ENCODE measurements around the gene SUMO2. TPM values are rescaled to one million over a fixed set of nuclear protein-coding genes. Genes with fewer than 3 reads are reported as not detected.

SUMO2 gene
- total RNA-seq (10 to 100 TPM; 10.7 to 88.1 (median 53.6) TPM), polyA plus RNA-seq (100 to 1,000 TPM in 2 of 3 donors, 10 to 100 TPM in 1; 66.0 to 141 (median 130) TPM)
- long read RNA-seq, donor 1, transcript SUMO2-202 (4 exons, 3,190 nt): major isoform, 92 of 106 reads
- long read RNA-seq, donor 1, partial matches to known transcripts: 10 of 106 reads
- long read RNA-seq, donor 1, other reads (novel, unspliced or antisense): 0 of 106 reads
- long read RNA-seq, donor 2, transcript SUMO2-202 (4 exons, 3,190 nt): major isoform, 145 of 158 reads
- long read RNA-seq, donor 2, partial matches to known transcripts: 10 of 158 reads
- long read RNA-seq, donor 2, other reads (novel, unspliced or antisense): 0 of 158 reads
- long read RNA-seq, donor 3, transcript SUMO2-202 (4 exons, 3,190 nt): major isoform, 116 of 124 reads
- long read RNA-seq, donor 3, partial matches to known transcripts: 5 of 124 reads
- long read RNA-seq, donor 3, other reads (novel, unspliced or antisense): 0 of 124 reads
- long read RNA-seq, donor 4, transcript SUMO2-202 (4 exons, 3,190 nt): major isoform, 21 of 22 reads
- long read RNA-seq, donor 4, partial matches to known transcripts: 0 of 22 reads
- long read RNA-seq, donor 4, other reads (novel, unspliced or antisense): 0 of 22 reads
- long read RNA-seq, donor 5, transcript SUMO2-202 (4 exons, 3,190 nt): major isoform, 213 of 230 reads
- long read RNA-seq, donor 5, partial matches to known transcripts: 15 of 230 reads
- long read RNA-seq, donor 5, other reads (novel, unspliced or antisense): 0 of 230 reads
- long read RNA-seq, donor 6, transcript SUMO2-203 (4 exons, 490 nt): minor isoform, 8 of 309 reads
- long read RNA-seq, donor 6, transcript SUMO2-202 (4 exons, 3,190 nt): major isoform, 283 of 309 reads
- long read RNA-seq, donor 6, partial matches to known transcripts: 15 of 309 reads
- long read RNA-seq, donor 6, other reads (novel, unspliced or antisense): 0 of 309 reads
- long read RNA-seq, donor 7, transcript SUMO2-203 (4 exons, 490 nt): minor isoform, 7 of 248 reads
- long read RNA-seq, donor 7, transcript SUMO2-202 (4 exons, 3,190 nt): major isoform, 228 of 248 reads
- long read RNA-seq, donor 7, partial matches to known transcripts: 13 of 248 reads
- long read RNA-seq, donor 7, other reads (novel, unspliced or antisense): 0 of 248 reads
- long read RNA-seq, donor 8, transcript SUMO2-202 (4 exons, 3,190 nt): major isoform, 192 of 208 reads
- long read RNA-seq, donor 8, partial matches to known transcripts: 13 of 208 reads
- long read RNA-seq, donor 8, other reads (novel, unspliced or antisense): 0 of 208 reads
- long read RNA-seq, donor 9, transcript SUMO2-203 (4 exons, 490 nt): minor isoform, 5 of 214 reads
- long read RNA-seq, donor 9, transcript SUMO2-202 (4 exons, 3,190 nt): major isoform, 182 of 214 reads
- long read RNA-seq, donor 9, partial matches to known transcripts: 20 of 214 reads
- long read RNA-seq, donor 9, other reads (novel, unspliced or antisense): 5 of 214 reads
- long read RNA-seq, donor 10, transcript SUMO2-202 (4 exons, 3,190 nt): major isoform, 88 of 88 reads
- long read RNA-seq, donor 10, partial matches to known transcripts: 0 of 88 reads
- long read RNA-seq, donor 10, other reads (novel, unspliced or antisense): 0 of 88 reads

DNA sequence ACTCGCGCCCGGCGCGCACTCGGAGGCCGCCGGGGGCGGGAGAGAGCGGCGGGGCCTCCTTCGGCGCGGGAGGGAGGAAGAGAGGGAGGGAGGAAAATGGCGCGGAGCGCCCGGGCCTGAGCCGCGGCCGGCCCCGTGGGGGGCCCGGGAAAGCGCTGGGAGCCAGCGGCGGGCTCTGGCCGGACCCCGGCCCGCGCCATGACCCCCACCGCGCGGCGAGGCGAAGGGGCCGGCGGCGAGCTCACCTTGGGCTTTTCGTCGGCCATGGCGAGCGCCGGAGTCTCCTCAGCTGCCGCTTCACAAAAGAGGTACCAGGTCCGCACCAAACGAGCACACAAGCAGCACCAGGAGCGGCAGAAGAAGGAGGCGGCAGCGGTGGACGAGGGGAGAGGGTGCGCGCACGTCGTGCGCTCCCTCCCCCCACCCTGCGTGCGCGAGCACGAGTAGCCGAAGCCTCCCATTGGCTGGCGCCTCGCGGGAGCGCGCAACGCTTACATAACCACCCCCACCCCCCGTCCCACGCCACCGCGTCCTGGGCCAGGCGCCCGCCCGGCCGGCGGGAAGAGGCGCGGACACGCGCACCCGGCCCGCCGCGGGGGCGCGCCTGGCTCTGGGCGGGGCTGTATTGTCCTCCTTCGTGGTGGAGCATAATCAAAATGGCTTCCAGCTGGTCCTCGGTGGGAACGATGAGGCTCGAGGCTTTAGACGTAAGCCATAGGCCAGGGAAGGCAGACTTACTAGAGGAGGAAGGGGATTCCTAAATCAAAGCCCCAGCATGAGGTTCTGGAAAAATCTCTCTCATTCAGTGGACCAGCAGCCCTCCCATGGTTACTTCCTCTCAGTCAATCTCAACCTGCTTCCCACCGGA, at the start of gene SUMO2:
Gene SUMO2 (minus strand): TSS at position 391 of the 868 bp plus-strand sequence. CDS start 125 bp downstream, at position 266.
- H3K4me3 ChIP-seq: peak within 1 kb of the TSS; percentile 89 to 99 (median 97)
- peaks cover 18 to 38% (median 29%) of the 10 kb centered on the region in 4 donors for H3K4me1 ChIP-seq
- peaks cover 9 to 28% (median 23%) of the 10 kb centered on the region in 4 donors for H3K36me3 ChIP-seq
- no peaks in the 10 kb centered on the region for H3K9me3 ChIP-seq
- intact Hi-C loops (cut with DNase I; ENCODE audit: low total_unique reads): no loop called here
- peak; percentile 97 to 98 for DNase-seq
- H3K27ac ChIP-seq: peak within 1 kb of the TSS; percentile 98 to 100 (median 100)
- no peaks in the 10 kb centered on the region for H3K27me3 ChIP-seq
- TF ChIP-seq, protein P1, sequence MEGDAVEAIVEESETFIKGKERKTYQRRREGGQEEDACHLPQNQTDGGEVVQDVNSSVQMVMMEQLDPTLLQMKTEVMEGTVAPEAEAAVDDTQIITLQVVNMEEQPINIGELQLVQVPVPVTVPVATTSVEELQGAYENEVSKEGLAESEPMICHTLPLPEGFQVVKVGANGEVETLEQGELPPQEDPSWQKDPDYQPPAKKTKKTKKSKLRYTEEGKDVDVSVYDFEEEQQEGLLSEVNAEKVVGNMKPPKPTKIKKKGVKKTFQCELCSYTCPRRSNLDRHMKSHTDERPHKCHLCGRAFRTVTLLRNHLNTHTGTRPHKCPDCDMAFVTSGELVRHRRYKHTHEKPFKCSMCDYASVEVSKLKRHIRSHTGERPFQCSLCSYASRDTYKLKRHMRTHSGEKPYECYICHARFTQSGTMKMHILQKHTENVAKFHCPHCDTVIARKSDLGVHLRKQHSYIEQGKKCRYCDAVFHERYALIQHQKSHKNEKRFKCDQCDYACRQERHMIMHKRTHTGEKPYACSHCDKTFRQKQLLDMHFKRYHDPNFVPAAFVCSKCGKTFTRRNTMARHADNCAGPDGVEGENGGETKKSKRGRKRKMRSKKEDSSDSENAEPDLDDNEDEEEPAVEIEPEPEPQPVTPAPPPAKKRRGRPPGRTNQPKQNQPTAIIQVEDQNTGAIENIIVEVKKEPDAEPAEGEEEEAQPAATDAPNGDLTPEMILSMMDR (IDR thresholded peaks at IDR 0.05): peak in 2 of 7 experiments; percentile 20 to 32
- no peak for TF ChIP-seq EP300 (IDR thresholded peaks at IDR 0.05)
- peak; percentile 37 to 75 (median 59) for TF ChIP-seq POLR2AphosphoS5 (IDR thresholded peaks at IDR 0.05)
- peak in 1 of 4 donors; percentile 56 for TF ChIP-seq POLR2A (IDR thresholded peaks at IDR 0.05)
- 1 to 2% (median 2%) methylated on average over 42 to 92 of the region's 92 CpGs for WGBS, 5 donors

DNA sequence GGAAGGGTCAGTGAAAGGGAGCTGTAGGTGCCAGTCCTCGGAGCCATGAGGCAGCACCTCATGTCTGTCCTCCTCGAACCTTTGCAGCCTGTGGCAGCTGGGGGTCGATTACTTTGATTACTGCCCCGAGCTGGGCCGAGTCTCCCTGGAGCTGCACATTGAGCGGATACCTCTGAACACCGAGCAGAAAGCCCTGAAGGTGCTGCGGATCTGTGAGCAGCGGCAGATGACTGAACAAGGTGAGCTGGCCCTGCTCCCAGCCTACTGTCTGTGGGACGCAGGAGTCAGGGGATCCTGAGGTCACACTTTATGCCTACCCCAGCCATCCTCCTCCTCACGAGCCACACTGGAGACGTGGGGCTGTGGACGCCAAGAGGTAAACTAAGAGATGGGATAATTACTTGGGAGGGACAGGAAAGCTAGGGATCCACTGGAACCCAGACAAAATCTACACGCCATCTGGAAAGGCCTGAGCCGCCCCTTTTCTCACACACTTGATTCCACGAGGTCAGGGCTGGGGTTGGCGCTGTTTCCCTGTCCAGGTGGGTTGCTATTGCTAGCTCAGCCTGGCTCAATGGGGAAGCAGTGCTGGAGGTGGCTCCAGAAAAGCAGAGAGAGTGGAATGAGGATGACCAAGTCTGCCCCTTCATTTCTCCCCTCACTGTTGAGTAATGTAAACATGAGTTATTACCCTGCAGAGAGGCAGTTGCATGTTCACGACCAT, 49.1 kb upstream of the SUMO2 start:
- WGBS, 5 donors: 88 to 93% (median 92%) methylated on average over 12 to 18 of the region's 18 CpGs
- intact Hi-C loops (cut with DNase I; ENCODE audit: low total_unique reads): no loop called here
- H3K27me3 ChIP-seq: no peaks in the 10 kb centered on the region
- no peak overlapping the region for H3K4me3 ChIP-seq
- TF ChIP-seq EP300 (IDR thresholded peaks at IDR 0.05) (no peak), POLR2A (IDR thresholded peaks at IDR 0.05) (no peak), POLR2AphosphoS5 (IDR thresholded peaks at IDR 0.05) (no peak)
- TF ChIP-seq, protein P1 (IDR thresholded peaks at IDR 0.05): no peak
- no peak for DNase-seq
- H3K9me3 ChIP-seq: no peaks in the 10 kb centered on the region
- no peak overlapping the region for H3K27ac ChIP-seq
- peaks cover 75 to 96% (median 96%) of the 10 kb centered on the region in 4 donors for H3K36me3 ChIP-seq
- peaks cover 0 to 11% (median 2%) of the 10 kb centered on the region in 4 donors for H3K4me1 ChIP-seq

DNA sequence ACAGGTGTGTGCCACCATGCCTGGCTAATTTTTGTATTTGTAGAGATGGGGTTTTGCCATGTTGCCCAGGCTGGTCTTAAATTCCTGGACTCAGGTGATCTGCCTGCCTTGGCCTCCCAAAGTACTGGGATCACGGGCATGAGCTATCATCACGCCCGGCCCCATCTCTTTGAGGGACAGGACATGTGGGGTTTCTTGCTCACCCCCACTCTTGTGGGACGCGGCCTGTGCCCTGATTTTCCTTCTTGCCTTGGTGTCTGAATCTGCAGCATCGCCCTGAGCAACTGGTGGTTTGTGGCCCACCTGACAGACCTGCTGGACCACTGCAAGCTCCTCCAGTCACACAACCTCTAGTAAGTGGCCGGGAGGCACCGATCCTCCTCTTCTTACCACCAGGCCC, 48.3 kb upstream of the SUMO2 start:
- TF ChIP-seq POLR2AphosphoS5 (IDR thresholded peaks at IDR 0.05) (no peak), EP300 (IDR thresholded peaks at IDR 0.05) (no peak), POLR2A (IDR thresholded peaks at IDR 0.05) (no peak)
- TF ChIP-seq, protein P1 (IDR thresholded peaks at IDR 0.05): no peak
- 91 to 100% (median 97%) methylated on average over 5 to 8 of the region's 8 CpGs for WGBS, 5 donors
- intact Hi-C loops (cut with DNase I; ENCODE audit: low total_unique reads): no loop called here
- Histone ChIP-seq H3K27ac (no peak overlapping the region), H3K4me3 (no peak overlapping the region), H3K36me3 (peaks cover 76 to 96% (median 96%) of the 10 kb centered on the region in 4 donors), H3K9me3 (no peaks in the 10 kb centered on the region), H3K4me1 (peaks cover 0 to 11% (median 2%) of the 10 kb centered on the region in 4 donors), H3K27me3 (no peaks in the 10 kb centered on the region)
- DNase-seq: no peak

Data from stomach (tissue), 19 donors.